Measurements from ENCODE around the gene LRP2BP. TPM values are rescaled to one million over a fixed set of nuclear protein-coding genes. Genes with fewer than 3 reads are reported as not detected.

Gene LRP2BP
- total and polyA plus RNA-seq, 2 of the 13 experiments (the other 11 are each of a cell fraction or from before 2014, with no cell fraction given) = 0.22 to 0.29 TPM

GRCh38 chr4:185343726-185344581 lies 51.8 kb downstream of the LRP2BP start:
- no peaks in the 10 kb centered on the region for H3K9me3 ChIP-seq (ENCODE audit: low read length)
- ChIA-PET CTCF (ENCODE audit: low intra/inter-chr PET ratio, low total read pairs) (no interaction called here), POLR2A (no interaction called here)
- WGBS (ENCODE audit: low lambda C conversion rate) = 95% methylated on average over 15 of the region's 15 CpGs
- H3K4me2 ChIP-seq (ENCODE audit: low read depth, low read length) = no peak overlapping the region
- no TSS peak for BruUV-seq (replicated peaks)
- DNase-seq (ENCODE audit: low spot score) (no peak), FAIRE-seq (no peak), ATAC-seq (no peak)
- H3K4me1 ChIP-seq (ENCODE audit: insufficient read depth, low read length) = no peaks in the 10 kb centered on the region
- TF ChIP-seq, protein P1, sequence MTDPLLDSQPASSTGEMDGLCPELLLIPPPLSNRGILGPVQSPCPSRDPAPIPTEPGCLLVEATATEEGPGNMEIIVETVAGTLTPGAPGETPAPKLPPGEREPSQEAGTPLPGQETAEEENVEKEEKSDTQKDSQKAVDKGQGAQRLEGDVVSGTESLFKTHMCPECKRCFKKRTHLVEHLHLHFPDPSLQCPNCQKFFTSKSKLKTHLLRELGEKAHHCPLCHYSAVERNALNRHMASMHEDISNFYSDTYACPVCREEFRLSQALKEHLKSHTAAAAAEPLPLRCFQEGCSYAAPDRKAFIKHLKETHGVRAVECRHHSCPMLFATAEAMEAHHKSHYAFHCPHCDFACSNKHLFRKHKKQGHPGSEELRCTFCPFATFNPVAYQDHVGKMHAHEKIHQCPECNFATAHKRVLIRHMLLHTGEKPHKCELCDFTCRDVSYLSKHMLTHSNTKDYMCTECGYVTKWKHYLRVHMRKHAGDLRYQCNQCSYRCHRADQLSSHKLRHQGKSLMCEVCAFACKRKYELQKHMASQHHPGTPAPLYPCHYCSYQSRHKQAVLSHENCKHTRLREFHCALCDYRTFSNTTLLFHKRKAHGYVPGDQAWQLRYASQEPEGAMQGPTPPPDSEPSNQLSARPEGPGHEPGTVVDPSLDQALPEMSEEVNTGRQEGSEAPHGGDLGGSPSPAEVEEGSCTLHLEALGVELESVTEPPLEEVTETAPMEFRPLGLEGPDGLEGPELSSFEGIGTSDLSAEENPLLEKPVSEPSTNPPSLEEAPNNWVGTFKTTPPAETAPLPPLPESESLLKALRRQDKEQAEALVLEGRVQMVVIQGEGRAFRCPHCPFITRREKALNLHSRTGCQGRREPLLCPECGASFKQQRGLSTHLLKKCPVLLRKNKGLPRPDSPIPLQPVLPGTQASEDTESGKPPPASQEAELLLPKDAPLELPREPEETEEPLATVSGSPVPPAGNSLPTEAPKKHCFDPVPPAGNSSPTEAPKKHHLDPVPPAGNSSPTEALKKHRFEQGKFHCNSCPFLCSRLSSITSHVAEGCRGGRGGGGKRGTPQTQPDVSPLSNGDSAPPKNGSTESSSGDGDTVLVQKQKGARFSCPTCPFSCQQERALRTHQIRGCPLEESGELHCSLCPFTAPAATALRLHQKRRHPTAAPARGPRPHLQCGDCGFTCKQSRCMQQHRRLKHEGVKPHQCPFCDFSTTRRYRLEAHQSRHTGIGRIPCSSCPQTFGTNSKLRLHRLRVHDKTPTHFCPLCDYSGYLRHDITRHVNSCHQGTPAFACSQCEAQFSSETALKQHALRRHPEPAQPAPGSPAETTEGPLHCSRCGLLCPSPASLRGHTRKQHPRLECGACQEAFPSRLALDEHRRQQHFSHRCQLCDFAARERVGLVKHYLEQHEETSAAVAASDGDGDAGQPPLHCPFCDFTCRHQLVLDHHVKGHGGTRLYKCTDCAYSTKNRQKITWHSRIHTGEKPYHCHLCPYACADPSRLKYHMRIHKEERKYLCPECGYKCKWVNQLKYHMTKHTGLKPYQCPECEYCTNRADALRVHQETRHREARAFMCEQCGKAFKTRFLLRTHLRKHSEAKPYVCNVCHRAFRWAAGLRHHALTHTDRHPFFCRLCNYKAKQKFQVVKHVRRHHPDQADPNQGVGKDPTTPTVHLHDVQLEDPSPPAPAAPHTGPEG (CRISPR knock-in tag; IDR thresholded peaks at IDR 0.05) = no peak
- TF ChIP-seq ZNF761 (CRISPR knock-in tag; conservative IDR thresholded peaks at IDR 0.05) = no peak
- TF ChIP-seq YY1 (IDR thresholded peaks at IDR 0.05; ENCODE audit: insufficient read depth, insufficient replicate concordance, low read depth, low read length) = no peak
- no peak for TF ChIP-seq ZNF274 (CRISPR knock-in tag; IDR thresholded peaks at IDR 0.05)
- TF ChIP-seq NKX3-1 (CRISPR knock-in tag; IDR thresholded peaks at IDR 0.05) = no peak
- no peak for TF ChIP-seq ZNF644 (CRISPR knock-in tag; IDR thresholded peaks at IDR 0.05; ENCODE audit: low read depth)
- no peak for TF ChIP-seq MAFG (CRISPR knock-in tag; IDR thresholded peaks at IDR 0.05)
- TF ChIP-seq NCOA5 (CRISPR knock-in tag; IDR thresholded peaks at IDR 0.05) = no peak
- no peak for TF ChIP-seq POLR2AphosphoS2 (IDR thresholded peaks at IDR 0.05; ENCODE audit: low read depth, low read length)
- no peak for TF ChIP-seq ZNF878 (CRISPR knock-in tag; IDR thresholded peaks at IDR 0.05)
- no peak for TF ChIP-seq ZNF234 (CRISPR knock-in tag; conservative IDR thresholded peaks at IDR 0.05)
- no peak for TF ChIP-seq ZNF547 (CRISPR knock-in tag; IDR thresholded peaks at IDR 0.05)
- no peak for TF ChIP-seq ZNF205 (CRISPR knock-in tag; IDR thresholded peaks at IDR 0.05)
- no peak for TF ChIP-seq ZSCAN31 (CRISPR knock-in tag; IDR thresholded peaks at IDR 0.05; ENCODE audit: low read depth)
- peaks cover 15 to 71% of the 10 kb centered on the region in 2 experiments for H3K36me3 ChIP-seq (replicated peaks in 1 of 2; ENCODE audit: control insufficient read depth in 1 of 2, insufficient read depth in 2 of 2, low read length in 2 of 2)
- intact Hi-C loops (cut with micrococcal nuclease; ENCODE audit: unreplicated experiment) (no loop called here), in situ Hi-C loops (cut with HindIII; ENCODE audit: extremely low pct_ligation_motif_present, low pct_unique_long_range_greater_than_20kb) (no loop called here)
- no peak overlapping the region for H3K4me3 ChIP-seq (replicated peaks in 1 of 3; ENCODE audit: insufficient read depth in 1 of 3, low read depth in 2 of 3, low read length in 3 of 3)
- no peak overlapping the region for H3K27ac ChIP-seq (ENCODE audit: extremely low read length, insufficient read depth, low read length)
- no peak overlapping the region for H3K9ac ChIP-seq (ENCODE audit: insufficient read depth, low read depth, low read length)
- H4K20me1 ChIP-seq (ENCODE audit: insufficient read depth, low read length) = no peaks in the 10 kb centered on the region
- no peak overlapping the region for H2AFZ ChIP-seq (ENCODE audit: low read length)
- H3K27me3 ChIP-seq (ENCODE audit: control insufficient read depth in 1 of 2, insufficient read depth in 2 of 2, low read length in 2 of 2) = no peaks in the 10 kb centered on the region
- no peaks in the 10 kb centered on the region for H3K79me2 ChIP-seq (ENCODE audit: insufficient read depth, low read length)

Measured in HepG2 (cell line).